Gastrocnemius medialis (tissue), 4 donors: Measurements from ENCODE around the gene PGGHG.
"Not testable (repeated sequence)": the region's sequence is repeated elsewhere in the genome, so short reads cannot be mapped to it uniquely, and the experiment has no call there.

Source experiments
- POLR2A ChIP-seq, 2 donors: fragments of 450-650 bp; IDR thresholded peaks; one replicate each; pipeline ENCODE4 v1.6.1; 2017; ENCODE audit warnings: antibody characterized with exemption in 2 of 2, mild to moderate bottlenecking in 2 of 2, moderate library complexity in 2 of 2
- TF ChIP-seq, protein P1 (sequence below), 5 experiments: fragments of 450-650 bp in 3 of 5; fragments of 200-600 bp in 2 of 5; sonication (generic) in 2 of 5; IDR thresholded peaks in 4 of 5; conservative IDR thresholded peaks in 1 of 5; 1 replicate in 4 of 5; 2 replicates in 1 of 5; pipeline ENCODE4 v1.5.1; 2016 to 2019; ENCODE audit warnings: antibody characterized with exemption in 5 of 5, mild to moderate bottlenecking in 3 of 5, moderate library complexity in 3 of 5

DNA sequence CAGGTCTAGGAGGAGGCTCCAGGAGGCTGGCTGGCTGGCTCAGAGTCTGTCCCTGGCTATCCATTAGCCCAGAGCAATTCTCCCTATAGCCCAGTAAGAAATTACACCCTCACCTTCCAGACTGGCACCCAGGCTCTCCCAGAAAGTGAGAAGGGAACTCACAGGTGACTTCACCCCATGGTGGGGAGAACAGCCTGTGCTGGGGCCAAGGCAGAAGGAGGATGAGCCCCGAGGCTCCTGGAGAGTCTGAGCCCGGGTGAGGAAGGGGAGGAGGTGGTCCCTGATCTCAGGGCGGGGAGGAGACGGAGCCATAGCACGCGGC, 25.6 kb downstream of the PGGHG start:
- TF ChIP-seq POLR2A (IDR thresholded peaks at IDR 0.05), result not testable (repeated sequence)
- TF ChIP-seq, protein P1, sequence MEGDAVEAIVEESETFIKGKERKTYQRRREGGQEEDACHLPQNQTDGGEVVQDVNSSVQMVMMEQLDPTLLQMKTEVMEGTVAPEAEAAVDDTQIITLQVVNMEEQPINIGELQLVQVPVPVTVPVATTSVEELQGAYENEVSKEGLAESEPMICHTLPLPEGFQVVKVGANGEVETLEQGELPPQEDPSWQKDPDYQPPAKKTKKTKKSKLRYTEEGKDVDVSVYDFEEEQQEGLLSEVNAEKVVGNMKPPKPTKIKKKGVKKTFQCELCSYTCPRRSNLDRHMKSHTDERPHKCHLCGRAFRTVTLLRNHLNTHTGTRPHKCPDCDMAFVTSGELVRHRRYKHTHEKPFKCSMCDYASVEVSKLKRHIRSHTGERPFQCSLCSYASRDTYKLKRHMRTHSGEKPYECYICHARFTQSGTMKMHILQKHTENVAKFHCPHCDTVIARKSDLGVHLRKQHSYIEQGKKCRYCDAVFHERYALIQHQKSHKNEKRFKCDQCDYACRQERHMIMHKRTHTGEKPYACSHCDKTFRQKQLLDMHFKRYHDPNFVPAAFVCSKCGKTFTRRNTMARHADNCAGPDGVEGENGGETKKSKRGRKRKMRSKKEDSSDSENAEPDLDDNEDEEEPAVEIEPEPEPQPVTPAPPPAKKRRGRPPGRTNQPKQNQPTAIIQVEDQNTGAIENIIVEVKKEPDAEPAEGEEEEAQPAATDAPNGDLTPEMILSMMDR (IDR thresholded peaks at IDR 0.05 in 4 of 5, conservative IDR thresholded peaks at IDR 0.05 in 1 of 5), result not testable (repeated sequence)
